GM04503 (cell line): ENCODE results near the gene COPG1.
A peak's percentile ranks its signal among the peaks of the same experiment; 100 is the strongest.
"Not testable (repeated sequence)": the region's sequence is repeated elsewhere in the genome, so short reads cannot be mapped to it uniquely, and the experiment has no call there.

Experiments used
- DNase-seq: peaks from one replicate; pipeline ENCODE4 v3.0.0-alpha.2; 2012; ENCODE audit warnings: low read depth

Gene COPG1

GRCh38 chr3:129249284-129250065 lies at the start of gene COPG1:
TSS of gene COPG1 (plus strand) at chr3:129249606. CDS start at chr3:129249710, 104 bp downstream.
- DNase-seq, result peak; percentile 60

- no peak for DNase-seq
Measured at GRCh38 chr3:129204473-129204872, 44.9 kb upstream of the COPG1 start.

- no peak for DNase-seq
Measured at GRCh38 chr3:129205109-129205832, 44.1 kb upstream of the COPG1 start.

GRCh38 chr3:129207479-129207878 lies 41.9 kb upstream of the COPG1 start:
- peak; percentile 25 for DNase-seq

- DNase-seq, result no peak
Measured at GRCh38 chr3:129211345-129211744, 38.1 kb upstream of the COPG1 start.

GRCh38 chr3:129211772-129212171 lies 37.6 kb upstream of the COPG1 start:
- no peak for DNase-seq

- DNase-seq, result no peak
Measured at GRCh38 chr3:129213238-129213637, 36.2 kb upstream of the COPG1 start.

- DNase-seq, result no peak
Measured at GRCh38 chr3:129218742-129219141, 30.7 kb upstream of the COPG1 start.

GRCh38 chr3:129224387-129224786 lies 25.0 kb upstream of the COPG1 start:
- DNase-seq, result not testable (repeated sequence)

GRCh38 chr3:129224984-129225393 lies 24.4 kb upstream of the COPG1 start:
- DNase-seq, result peak; percentile 53

- DNase-seq, result peak; percentile 61
Measured at GRCh38 chr3:129226374-129226773, 23.0 kb upstream of the COPG1 start.

- peak; percentile 47 for DNase-seq
Measured at GRCh38 chr3:129228891-129229585, 20.4 kb upstream of the COPG1 start.

GRCh38 chr3:129230311-129231019 lies 18.9 kb upstream of the COPG1 start:
- DNase-seq, result peak; percentile 61

- DNase-seq, result no peak
Measured at GRCh38 chr3:129231331-129232119, 17.9 kb upstream of the COPG1 start.

GRCh38 chr3:129233538-129233937 lies 15.9 kb upstream of the COPG1 start:
- DNase-seq, result no peak

GRCh38 chr3:129234441-129234840 lies 15.0 kb upstream of the COPG1 start:
- no peak for DNase-seq

- no peak for DNase-seq
Measured at GRCh38 chr3:129235344-129235917, 14.0 kb upstream of the COPG1 start.

GRCh38 chr3:129238945-129239705 lies 10.3 kb upstream of the COPG1 start:
- no peak for DNase-seq

- DNase-seq, result no peak
Measured at GRCh38 chr3:129239991-129240390, 9.4 kb upstream of the COPG1 start.

- DNase-seq, result no peak
Measured at GRCh38 chr3:129240436-129240835, 9.0 kb upstream of the COPG1 start.
